Central memory CD4-positive, alpha-beta T cell (primary cell): ENCODE data around the gene HDAC9.

Experiments used
- DNase-seq: peaks from one replicate; pipeline ENCODE4 v3.0.0; 2022

The HDAC9 gene

GRCh38 chr7:18526368-18526878, 30.9 kb downstream of the HDAC9 start:
- DNase-seq: no peak

DNA sequence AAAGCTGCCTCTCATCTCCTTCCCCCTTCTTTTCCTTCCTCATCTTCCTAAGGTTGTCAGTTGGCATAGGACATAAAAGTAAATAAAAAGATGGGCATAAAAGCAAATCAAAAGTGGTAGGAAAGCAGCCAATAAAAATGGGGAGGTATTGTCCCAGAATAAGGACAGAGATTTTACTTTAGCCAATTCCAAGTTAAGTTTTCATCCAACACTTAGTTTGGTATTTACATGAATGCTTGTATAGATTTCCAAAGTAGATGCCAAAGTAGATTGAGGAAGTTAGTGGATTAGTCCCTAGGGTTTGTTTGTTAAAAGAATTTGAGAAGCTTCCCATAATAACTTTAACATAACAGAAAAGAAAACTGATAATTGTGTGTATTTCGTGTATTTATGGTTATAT, 33.7 kb downstream of the HDAC9 start:
- no peak for DNase-seq

GRCh38 chr7:18530224-18531179, 35.0 kb downstream of the HDAC9 start:
- no peak for DNase-seq

DNA sequence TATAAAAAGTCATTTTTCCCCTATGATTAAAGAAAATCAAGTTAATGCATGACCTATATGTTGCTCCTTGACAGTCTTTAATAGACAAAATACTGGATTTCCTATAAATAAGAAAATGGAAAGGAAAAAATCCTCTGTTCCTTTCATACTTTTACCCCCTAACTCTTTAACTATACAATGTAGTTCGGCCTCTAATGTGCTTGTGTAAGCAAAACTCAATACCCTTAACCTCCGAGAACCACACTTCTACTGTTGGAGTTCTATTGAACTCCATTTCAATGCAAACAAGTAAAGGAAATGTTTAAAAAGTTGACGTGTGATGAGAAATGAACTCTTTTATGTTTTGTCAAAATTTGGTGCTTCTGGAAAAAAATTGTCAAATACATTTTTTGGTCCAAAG, 36.0 kb downstream of the HDAC9 start:
- no peak for DNase-seq

DNA sequence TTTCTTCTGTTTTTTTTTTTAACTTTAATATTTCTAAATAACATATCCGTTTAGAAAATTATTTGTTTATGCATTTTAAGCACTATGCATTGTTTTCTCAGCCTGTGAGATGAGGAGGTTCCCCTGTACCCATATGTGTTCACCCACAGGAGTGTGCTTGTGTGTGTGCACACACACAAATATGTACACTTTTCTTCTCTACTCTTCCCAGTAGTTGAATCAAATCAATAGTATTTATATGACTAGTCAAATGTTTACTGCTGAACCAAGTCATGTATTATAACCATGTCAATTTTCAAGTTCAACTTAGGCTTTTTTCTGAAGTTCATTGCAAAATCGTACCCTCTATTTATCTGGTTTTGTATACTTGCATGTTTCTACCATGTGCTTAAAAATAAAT, 37.3 kb downstream of the HDAC9 start:
- DNase-seq: no peak

- DNase-seq: no peak
Observed at GRCh38 chr7:18534481-18534880, 38.9 kb downstream of the HDAC9 start.

- no peak for DNase-seq
Observed at GRCh38 chr7:18535810-18536415, 40.4 kb downstream of the HDAC9 start.

GRCh38 chr7:18536486-18536885, 40.9 kb downstream of the HDAC9 start:
- no peak for DNase-seq

- no peak for DNase-seq
Observed at GRCh38 chr7:18538554-18539250, 43.2 kb downstream of the HDAC9 start.

GRCh38 chr7:18540396-18540795, 44.8 kb downstream of the HDAC9 start:
- no peak for DNase-seq

DNA sequence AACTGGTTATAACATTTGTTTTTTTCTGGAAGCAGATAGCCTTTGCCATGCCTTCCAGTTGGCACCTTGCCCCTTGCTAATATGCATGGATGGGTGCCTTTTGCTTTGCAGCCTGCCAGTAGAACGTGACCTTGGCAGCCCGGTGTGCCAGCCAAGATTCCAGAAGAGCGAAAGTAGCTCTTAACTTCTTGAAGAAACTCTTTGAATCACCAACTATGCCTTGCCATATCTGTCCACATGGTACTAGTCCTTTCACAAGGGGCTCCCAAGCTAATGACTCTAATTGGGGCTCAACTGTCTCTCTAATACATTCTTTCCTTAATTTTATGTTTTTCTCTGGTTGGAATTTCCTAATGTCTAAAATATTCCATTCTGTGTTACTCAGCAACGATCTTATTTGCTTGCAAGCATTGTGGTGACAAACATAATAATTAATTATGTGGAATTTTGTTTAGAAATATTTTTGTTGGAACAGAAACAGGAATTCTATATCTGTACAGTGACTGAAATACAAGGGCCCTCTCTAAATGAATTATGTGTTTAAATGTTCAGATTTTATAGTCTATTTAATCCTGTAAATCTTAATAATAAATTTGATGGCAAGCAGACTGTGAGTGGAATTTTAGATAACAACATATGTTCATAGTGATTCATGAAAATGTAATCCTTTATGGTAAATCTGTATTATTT, 45.8 kb downstream of the HDAC9 start:
- no peak for DNase-seq

GRCh38 chr7:18541871-18542212, 46.3 kb downstream of the HDAC9 start:
- DNase-seq: no peak

- no peak for DNase-seq
Observed at GRCh38 chr7:18546576-18546975, 51.0 kb downstream of the HDAC9 start.

DNA sequence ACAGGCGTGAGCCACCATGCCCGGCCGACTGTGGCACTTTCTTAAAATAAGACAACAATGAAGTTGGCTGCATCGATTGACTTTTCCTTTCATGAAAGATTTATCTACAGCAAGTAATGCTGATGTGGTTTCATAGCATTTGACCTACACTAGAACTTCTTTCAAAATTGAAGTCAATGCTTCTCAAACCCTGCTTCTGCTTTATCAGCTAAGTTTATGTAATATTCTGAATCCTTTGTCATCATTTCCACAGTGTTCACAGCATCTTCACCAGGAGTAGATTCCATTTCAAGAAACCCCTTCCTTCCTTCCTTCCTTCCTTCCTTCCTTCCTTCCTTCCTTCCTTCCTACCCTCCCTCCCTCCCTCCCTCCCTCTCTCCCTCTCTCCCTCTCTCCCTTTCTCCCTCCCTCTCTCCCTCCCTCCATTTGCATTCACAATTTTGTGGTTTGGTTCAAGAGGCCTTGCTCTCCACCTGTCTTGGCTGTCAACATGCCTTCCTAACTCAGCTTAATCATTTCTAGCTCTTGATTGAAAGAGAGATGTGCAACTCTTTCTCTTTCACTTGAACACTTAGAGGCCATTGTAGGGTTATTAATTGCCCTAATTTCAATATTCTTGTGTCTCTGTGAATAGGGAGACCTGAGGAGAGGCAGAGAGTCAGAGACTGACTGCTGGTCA, 52.1 kb downstream of the HDAC9 start:
- DNase-seq: no peak

GRCh38 chr7:18548534-18548933, 53.0 kb downstream of the HDAC9 start:
- DNase-seq: no peak

DNA sequence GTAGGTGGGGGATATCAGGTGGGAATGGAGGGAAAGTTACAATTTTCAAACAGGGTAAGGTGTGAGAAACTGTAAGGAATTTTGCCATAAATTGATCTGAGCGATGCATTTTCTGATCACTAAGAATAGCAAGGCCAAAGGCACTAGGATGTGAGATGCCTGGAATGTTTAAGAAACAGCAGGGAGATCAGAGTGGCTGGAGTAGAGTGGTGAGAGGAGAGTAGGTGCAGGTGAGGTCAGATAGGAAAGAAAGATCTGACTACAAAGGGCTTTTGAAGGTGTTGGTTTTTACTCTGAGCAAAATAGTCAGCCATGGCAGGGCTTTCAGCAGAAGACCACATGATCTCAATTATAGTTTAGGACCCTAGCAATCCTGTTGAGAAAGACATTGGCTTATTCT, 55.0 kb downstream of the HDAC9 start:
- DNase-seq: no peak

DNA sequence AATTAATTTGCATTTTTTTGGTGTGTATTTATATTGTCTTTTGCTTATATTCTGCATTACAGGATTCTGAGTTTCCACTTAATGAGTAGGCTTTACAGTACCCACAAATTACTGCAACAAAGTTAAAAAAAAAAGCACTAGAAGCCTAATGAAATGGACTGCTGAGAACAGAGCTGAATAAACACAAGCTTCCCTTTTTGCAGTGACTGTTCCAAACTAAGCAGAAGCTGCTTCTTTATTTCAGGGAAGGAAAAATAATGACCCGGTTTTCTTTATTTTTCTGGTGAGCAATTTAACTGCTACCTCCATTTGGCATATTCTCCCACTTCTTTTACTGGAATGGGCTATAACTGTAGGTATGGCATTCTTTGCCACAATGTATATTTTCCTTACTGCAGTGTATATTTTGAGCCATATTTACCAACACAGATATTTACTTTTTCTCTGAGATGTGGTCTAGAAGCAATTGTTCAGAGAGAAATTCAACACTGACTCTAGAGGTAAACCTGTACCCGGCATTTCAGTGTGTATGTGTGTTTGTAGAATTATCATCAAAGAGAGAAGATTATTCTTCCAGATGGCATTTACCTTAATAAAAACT, 56.9 kb downstream of the HDAC9 start:
- DNase-seq: no peak

DNA sequence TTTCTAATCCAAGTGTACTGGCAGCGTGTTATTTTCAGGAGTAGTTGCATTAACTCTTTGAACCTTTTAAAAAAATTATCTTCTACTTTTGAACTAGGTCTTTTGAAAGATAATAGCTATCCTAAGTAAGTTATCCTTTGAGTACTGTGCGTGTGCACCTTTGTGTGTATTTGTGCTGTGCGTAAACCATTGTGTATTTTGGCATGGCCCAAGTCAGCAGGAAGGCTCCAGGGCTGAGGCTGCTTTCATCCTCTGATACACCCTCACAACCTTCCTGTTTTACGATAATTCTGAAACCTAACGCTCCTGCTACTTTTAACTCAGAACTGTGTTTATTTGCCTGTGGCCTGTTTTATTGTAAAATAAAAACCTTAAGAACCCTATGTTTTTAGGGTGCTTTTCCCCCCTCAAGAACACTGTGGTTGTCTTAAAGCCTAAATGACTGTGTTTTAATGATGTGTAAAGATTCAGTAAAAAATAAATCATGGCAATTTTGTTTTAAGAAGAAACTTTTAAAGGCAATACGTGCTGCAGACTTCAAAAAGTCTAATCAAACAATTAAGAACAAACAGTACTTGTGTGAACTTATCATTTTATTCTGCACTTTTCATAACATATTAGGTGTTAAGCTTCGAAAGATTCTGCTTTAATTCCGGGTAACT, 57.5 kb downstream of the HDAC9 start:
- DNase-seq: no peak

GRCh38 chr7:18553605-18554003, 58.1 kb downstream of the HDAC9 start:
- no peak for DNase-seq

- no peak for DNase-seq
Observed at GRCh38 chr7:18555120-18555519, 59.6 kb downstream of the HDAC9 start.

GRCh38 chr7:18555968-18556367, 60.4 kb downstream of the HDAC9 start:
- no peak for DNase-seq
